GF-D8 (cell line): ENCODE data around the gene ZNF280B.
"Not testable (repeated sequence)": the region's sequence is repeated elsewhere in the genome, so short reads cannot be mapped to it uniquely, and the experiment has no call there.

Experiments used
- DNase-seq: peaks from one replicate; lab custom pipeline; 2025; lab: John Stamatoyannopoulos, UW

Gene ZNF280B

DNA sequence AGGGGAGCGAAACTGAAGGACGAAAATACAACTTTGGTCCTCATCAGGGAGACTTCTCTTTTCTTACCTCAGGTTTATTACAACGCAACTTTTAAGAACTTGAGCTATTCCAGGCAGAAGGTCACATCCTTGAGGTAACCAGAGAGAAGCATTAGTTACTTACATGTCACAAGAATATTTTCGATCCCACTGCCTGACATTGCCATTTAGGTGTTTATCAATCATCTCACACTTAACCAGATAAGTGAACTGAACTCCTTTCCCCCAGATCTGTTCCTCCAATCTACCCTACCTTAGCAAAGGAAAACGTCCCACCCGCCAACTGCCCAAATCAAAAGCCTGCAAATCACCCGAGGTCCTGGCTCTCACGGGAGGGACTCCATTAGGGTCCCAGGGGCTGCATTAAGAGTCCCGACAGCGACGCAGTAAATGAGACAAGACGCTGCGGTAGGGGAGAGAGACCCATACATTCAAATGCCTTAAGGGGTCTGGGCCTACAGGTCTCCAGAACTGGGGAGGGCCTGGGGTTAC lies 734 bp downstream of the ZNF280B start:
- no peak for DNase-seq

DNA sequence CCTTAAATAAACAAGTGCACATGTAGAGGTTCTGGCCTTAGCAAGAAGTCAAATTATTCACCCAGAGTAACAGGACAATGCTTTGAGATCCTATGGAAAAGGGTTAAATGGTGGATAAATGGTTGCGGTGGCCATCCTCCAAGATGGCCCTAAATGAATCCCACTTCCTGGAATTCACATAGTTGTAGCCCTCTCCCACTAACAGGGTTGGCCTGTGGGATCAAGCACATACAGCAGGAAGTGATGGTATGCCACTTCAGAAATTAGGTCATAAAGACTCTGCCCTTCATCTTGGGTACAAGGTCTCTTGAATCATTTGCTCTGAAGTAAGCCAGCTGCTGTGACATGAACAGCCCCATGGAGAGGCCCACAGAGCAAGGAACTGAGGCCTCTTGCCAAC lies 1.8 kb downstream of the ZNF280B start:
- DNase-seq, result no peak

DNA sequence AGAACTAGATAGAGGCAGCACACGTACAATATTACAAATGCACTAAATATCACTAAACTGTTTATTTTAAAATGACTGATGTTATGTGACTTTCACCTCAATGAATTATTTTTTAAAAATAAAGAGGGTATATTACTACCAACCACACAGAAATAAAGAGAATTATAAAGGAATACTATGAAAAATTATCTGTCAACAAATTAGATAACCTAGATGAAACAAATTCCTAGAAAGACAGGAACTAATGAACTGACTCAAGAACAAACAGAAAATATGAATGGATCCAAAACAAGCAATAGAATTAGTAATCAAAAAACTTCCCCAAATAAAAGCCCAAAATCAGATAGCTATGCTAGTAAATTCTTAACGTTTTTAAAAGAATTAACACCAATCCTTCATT lies 10.3 kb downstream of the ZNF280B start:
- no peak for DNase-seq

- not testable (repeated sequence) for DNase-seq
Observed at GRCh38 chr22:22491589-22491988, 17.0 kb downstream of the ZNF280B start.

GRCh38 chr22:22488736-22489135 lies 19.8 kb downstream of the ZNF280B start:
- DNase-seq, result no peak

DNA sequence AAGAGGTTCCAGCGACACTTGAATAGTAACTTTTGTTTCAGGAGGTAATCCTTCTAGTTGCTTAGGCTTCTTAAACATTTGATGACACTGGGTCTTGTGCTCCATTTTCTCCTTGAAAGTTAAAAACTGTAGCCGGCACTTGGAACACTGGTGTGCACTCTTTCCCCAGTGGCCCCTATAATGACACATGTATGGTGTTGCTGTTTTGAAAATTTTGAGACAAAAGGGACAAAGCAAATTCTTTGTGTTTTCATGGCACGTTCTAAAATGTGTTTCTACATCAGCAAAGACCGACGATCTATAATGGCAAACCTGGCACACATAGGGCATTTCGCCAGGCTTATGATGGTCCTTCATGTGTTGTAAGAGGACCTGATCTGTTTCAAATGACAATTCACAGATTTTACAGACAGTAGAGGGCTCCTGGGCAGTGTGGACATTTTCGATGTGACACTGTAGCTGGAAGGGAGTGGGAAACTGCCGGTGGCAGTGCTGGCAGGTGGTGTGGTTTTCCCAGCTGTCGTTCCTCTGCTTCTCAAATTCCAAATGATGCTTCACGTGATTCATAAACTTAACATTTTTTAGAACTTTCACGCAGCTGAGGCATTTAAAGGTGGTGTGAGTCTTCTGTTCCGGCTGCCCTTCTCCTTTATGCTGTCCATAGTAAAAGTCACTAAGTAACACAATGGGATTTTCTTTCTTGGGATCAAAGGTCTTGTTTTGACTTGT lies 20.5 kb downstream of the ZNF280B start:
- no peak for DNase-seq

- no peak for DNase-seq
Observed at GRCh38 chr22:22487059-22487458, 21.5 kb downstream of the ZNF280B start.

GRCh38 chr22:22486132-22486899 lies 22.2 kb downstream of the ZNF280B start:
- no peak for DNase-seq

- no peak for DNase-seq
Observed at GRCh38 chr22:22485524-22485923, 23.0 kb downstream of the ZNF280B start.

GRCh38 chr22:22484023-22484422 lies 24.5 kb downstream of the ZNF280B start:
- no peak for DNase-seq

DNA sequence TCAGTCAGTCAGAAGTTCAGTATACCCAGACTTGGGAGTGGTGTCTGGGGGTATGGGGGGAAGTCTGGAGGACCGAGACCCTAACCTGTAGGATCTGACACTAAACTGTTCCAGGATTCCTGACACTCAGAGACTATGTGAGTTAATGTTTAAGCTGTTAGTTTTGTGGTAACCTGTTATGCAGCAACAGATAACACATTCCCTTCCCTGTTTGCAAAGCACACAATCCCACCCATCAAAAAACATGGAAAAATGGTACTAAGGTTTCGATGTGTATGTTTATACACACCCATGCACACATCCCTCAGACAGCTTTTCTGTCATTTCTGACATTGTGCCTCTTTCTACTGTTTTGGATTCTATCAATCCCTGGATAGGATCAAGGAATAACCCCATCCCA lies 27.6 kb downstream of the ZNF280B start:
- no peak for DNase-seq

GRCh38 chr22:22479999-22480532 lies 28.5 kb downstream of the ZNF280B start:
- DNase-seq, result no peak

GRCh38 chr22:22479116-22479515 lies 29.4 kb downstream of the ZNF280B start:
- no peak for DNase-seq

DNA sequence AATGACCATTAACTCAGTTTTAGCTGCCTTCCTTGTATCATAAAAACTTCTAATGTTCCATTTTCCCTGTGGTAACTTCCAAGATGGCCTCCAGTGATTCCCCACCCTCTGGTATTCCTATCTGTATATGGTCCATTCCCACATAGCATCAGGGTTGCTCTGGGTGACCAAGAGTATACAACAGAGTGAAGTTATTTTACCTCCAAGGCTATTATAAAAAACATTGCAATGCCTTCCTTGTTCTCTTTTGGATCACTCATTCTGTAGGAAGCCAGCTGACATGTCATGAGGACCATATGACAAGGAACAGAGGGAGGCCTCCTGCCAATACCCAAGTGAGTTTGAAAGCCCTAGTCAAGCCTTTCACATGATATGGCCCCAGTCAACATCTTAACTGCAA lies 30.1 kb downstream of the ZNF280B start:
- no peak for DNase-seq

GRCh38 chr22:22474733-22475132 lies 33.8 kb downstream of the ZNF280B start:
- DNase-seq, result no peak

- DNase-seq, result not testable (repeated sequence)
Observed at GRCh38 chr22:22471104-22471503, 37.4 kb downstream of the ZNF280B start.

DNA sequence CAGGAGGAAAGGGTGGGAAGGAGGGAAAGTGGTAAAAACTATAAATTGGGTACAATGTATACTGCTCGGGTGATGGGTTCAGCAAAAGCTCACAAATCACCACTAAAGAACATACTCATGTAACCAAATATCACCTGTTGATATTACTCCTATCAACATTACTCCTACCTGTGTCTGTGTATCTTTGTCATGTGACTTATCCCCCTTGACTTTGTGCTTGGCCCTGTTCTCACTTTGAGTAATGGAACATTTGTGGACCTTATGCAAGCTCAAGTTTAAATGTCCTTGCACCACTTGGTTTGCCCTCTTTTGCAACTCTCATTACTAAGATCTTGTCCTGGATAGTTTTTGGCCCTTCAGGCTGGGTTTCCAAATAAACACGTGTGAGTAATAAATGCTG lies 39.0 kb downstream of the ZNF280B start:
- DNase-seq, result no peak

- not testable (repeated sequence) for DNase-seq
Observed at GRCh38 chr22:22468794-22469469, 39.6 kb downstream of the ZNF280B start.

DNA sequence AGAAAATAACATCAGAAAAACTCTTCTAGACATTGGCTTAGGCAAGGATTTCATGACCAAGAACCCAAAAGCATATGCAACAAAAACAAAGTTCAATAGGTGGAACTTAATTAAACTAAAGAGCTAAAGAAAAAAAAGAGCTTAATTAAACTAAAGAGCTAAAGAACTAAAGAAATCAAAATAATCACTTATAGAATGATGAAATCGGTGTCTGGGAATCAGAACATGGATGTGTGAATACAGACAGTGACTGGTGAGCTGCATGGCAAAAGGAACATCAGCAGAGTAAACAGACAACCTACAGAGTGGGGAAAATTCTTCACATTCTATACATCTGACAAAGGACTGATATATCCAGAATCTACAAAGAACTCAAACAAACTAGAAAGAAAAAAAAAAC lies 41.4 kb downstream of the ZNF280B start:
- DNase-seq, result no peak

DNA sequence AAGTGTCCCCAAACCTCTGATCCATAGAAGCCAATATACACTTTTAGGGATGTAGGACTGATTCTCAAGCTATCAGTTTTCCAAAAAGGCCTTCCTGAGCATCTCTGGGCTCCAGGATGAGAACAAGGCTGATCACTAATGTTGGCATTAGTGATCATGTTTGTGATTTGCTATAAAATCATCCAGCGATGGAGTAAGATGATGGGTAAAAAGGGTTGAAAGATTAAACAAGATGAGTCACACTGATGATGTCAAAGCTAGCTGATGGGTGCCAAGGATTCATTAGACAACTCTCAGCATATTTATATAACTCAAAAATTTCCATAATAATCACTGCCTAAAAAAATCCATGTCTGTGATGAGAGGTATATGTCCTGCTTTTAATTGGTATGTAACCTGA lies 42.8 kb downstream of the ZNF280B start:
- DNase-seq, result no peak

- DNase-seq, result no peak
Observed at GRCh38 chr22:22465094-22465602, 43.4 kb downstream of the ZNF280B start.

DNA sequence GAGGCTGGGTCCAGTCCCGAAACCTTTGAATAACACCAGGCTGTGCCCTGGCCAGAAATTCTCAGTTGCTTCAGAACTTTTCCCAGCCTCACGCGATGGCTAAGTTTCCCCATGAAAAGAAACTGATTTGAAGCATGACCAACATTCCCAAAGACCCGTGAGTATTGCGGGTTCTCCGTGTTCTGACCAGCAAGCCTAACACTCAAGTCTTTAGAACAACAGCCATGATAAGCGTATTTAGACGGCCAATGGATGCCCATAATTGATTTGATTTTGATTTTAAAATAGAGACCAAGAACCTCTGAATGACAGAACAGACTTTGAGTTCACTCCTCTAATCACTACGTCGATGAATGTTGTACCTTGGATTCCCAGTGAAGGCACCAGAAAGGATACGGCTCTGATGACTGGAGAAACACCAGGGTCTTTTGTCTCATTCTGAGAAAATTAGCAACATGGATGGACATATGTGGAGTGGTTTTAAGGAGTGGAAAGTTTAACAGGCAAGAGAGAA lies 43.9 kb downstream of the ZNF280B start:
- no peak for DNase-seq
